ENCODE measurements around the gene MALL. TPM values are rescaled to one million over a fixed set of nuclear protein-coding genes. Genes with fewer than 3 reads are reported as not detected.
"Not testable (repeated sequence)": the region's sequence is repeated elsewhere in the genome, so short reads cannot be mapped to it uniquely, and the experiment has no call there.

Gene MALL
- total RNA-seq, 2 donors from 2014 or later, result 6.6 to 10.4 TPM

DNA sequence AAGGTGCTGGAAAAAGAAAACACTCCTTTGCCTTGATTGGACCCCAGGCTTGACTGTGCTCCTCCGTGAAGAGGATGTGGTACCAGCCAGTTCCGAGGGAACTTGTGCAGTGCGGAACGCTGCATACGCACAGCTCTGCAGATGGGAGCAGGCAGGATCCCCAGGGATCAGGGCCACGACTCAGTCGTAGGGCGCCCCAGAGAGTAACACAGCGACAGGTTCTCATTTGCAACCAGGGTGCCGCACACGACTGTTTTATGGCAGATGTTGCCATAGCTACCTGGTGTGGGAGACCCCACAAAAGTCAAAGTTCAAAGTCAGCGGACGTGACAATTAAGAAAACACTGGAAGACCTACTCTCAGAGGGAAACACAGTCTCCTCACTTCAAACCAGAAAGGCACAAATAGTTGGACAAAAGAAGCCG, 779 bp downstream of the MALL start:
- Histone ChIP-seq H3K9me3 (no peaks in the 10 kb centered on the region), H3K4me1 (peaks cover 13% of the 10 kb centered on the region), H3K4me3 (no peak overlapping the region), H3K36me3 (replicated peaks in 1 of 2; ENCODE audit: insufficient read depth in 1 of 2, low read depth in 2 of 2) (no peaks in the 10 kb centered on the region), H3K27ac (peak overlapping the region in 2 of 4 donors; percentile 15 to 41), H3K27me3 (no peaks in the 10 kb centered on the region)
- intact Hi-C loops (cut with DNase I), result no loop called here
- no peak for ATAC-seq
- DNase-seq, result no peak
- TF ChIP-seq POLR2A (IDR thresholded peaks at IDR 0.05), result no peak
- TF ChIP-seq, protein P1, sequence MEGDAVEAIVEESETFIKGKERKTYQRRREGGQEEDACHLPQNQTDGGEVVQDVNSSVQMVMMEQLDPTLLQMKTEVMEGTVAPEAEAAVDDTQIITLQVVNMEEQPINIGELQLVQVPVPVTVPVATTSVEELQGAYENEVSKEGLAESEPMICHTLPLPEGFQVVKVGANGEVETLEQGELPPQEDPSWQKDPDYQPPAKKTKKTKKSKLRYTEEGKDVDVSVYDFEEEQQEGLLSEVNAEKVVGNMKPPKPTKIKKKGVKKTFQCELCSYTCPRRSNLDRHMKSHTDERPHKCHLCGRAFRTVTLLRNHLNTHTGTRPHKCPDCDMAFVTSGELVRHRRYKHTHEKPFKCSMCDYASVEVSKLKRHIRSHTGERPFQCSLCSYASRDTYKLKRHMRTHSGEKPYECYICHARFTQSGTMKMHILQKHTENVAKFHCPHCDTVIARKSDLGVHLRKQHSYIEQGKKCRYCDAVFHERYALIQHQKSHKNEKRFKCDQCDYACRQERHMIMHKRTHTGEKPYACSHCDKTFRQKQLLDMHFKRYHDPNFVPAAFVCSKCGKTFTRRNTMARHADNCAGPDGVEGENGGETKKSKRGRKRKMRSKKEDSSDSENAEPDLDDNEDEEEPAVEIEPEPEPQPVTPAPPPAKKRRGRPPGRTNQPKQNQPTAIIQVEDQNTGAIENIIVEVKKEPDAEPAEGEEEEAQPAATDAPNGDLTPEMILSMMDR (IDR thresholded peaks at IDR 0.05), result no peak
- WGBS, 2 donors, result 60 to 74% methylated on average over 14 of the region's 14 CpGs

DNA sequence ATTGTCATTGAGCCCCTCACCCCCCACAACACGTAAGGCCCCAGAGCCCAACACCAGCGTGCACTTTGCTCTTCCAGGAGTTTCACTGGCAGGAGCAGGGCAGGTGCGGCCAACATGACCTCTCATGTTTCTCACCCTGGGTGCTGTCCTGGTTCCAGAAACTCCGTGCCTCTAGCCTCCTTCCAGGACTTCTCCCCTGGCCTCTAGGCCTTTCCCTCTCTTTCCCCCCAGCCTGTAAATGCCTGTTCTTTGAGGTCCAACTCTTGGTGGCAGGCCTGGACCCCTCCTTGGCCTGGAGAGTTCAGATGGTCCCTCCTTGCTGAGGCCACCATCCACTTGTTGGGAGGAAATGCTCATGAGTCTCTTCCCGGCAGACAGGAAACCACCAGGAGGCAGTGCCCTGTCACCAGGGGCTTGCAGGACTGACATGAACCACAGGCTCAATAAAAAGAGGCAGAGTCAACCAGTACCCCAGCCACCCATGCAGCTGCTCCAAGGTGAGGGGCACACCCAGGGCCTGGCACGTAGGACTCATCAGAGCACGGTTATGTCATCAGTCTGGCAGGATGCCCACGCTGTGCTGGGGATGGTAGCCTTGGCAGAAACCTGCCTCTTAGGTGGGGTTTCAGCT, 1.5 kb downstream of the MALL start:
- Histone ChIP-seq H3K4me3 (no peak overlapping the region), H3K27ac (peak overlapping the region in 3 of 4 donors; percentile 13 to 17 (median 16))
- WGBS, 2 donors, result 62 to 69% methylated on average over 7 of the region's 8 CpGs

DNA sequence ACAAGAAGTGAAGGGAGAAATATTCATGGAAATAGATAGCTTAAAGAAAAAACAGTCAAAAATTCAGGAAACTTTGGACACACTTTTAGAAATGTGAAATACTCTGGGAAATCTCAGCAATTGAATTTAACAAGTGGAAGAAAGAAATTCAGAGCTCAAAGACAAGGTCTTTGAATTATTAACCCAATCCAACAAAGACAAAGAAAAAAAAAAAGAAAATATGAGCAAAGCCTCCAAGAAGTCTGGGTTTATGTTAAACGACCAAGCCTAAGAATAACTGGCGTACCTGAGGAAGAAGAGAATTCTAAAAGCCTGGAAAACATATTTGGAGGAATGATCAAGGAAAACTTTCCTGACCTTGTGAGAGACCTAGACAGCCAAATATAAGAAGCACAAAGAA, 7.3 kb downstream of the MALL start:
- DNase-seq; H3K9me3 ChIP-seq; ATAC-seq; H3K36me3 ChIP-seq (replicated peaks in 1 of 2; ENCODE audit: insufficient read depth in 1 of 2, low read depth in 2 of 2); H3K27me3 ChIP-seq; H3K27ac ChIP-seq; H3K4me3 ChIP-seq; intact Hi-C loops (cut with DNase I): not testable (repeated sequence)
- WGBS, 2 donors, result 65 to 72% methylated on average over 2 of the region's 2 CpGs
- peaks cover 24% of the 10 kb centered on the region for H3K4me1 ChIP-seq

More for the DNA sequence above, 1.5 kb downstream of the MALL start:
- DNase-seq, result peak in 2 of 4 donors; percentile 36 to 38
- ATAC-seq, result no peak
- Histone ChIP-seq H3K27me3 (no peaks in the 10 kb centered on the region), H3K36me3 (replicated peaks in 1 of 2; ENCODE audit: insufficient read depth in 1 of 2, low read depth in 2 of 2) (no peaks in the 10 kb centered on the region), H3K4me1 (peaks cover 13% of the 10 kb centered on the region), H3K9me3 (no peaks in the 10 kb centered on the region)
- intact Hi-C loops (cut with DNase I), result no loop called here
- TF ChIP-seq, protein P1 (IDR thresholded peaks at IDR 0.05), result no peak
- TF ChIP-seq POLR2A (IDR thresholded peaks at IDR 0.05), result no peak

DNA sequence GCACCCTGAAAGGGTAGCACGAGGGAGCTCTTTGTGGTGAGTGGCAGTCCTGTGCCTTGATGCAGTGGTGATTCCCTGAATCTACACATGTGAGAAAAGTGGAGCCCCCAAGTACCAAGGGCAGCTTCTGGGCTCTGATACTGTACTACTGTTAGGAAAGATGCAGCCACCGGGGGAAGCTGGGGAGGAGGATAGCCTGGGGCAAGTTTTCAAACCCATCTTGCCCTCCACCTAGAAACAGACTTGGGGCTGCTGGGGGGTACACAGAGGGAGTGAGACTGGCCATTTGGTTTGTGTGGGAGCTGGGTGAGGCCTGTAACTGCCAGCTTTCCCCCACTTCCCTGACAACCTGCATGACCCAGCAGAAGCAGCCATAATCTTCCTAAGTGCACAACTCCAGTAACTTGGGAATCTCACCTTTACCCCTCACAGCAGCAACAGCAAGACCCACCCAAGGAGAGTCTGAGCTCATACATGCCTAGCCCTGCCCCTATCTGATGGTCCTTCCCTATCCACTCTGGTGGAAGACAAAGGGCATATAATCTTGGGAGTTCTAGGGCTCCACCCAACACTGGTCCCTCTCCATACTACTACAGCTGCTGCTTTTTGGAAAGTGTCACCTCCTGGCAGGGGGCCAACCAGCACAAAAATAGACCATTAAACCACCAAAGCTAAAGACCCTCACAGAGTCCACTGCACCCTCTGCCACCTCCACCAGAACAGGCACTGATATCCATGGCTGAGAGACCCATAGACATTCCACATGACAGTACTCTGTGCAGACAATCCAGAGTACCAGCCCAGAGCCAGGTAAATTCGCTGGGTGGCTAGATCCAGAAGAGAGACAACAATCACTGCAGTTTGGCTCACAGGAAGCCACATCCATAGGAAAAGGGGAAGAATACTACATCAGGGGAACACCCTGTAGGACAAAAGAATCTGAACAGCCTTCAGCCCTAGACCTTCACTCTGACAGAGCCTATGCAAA, 8.2 kb downstream of the MALL start:
- 90 to 91% methylated on average over 3 of the region's 3 CpGs for WGBS, 2 donors
- TF ChIP-seq, protein P1 (IDR thresholded peaks at IDR 0.05), result no peak
- TF ChIP-seq POLR2A (IDR thresholded peaks at IDR 0.05), result no peak
- Histone ChIP-seq H3K4me1 (peaks cover 25% of the 10 kb centered on the region), H3K9me3 (peaks cover 0 to 9% (median 0%) of the 10 kb centered on the region in 3 donors), H3K27ac (peak overlapping the region in 3 of 4 donors; percentile 68 to 82 (median 74)), H3K4me3 (no peak overlapping the region), H3K36me3 (replicated peaks in 1 of 2; ENCODE audit: insufficient read depth in 1 of 2, low read depth in 2 of 2) (no peaks in the 10 kb centered on the region), H3K27me3 (no peaks in the 10 kb centered on the region)
- no peak for DNase-seq
- ATAC-seq, result no peak
- intact Hi-C loops (cut with DNase I), result no loop called here

DNA sequence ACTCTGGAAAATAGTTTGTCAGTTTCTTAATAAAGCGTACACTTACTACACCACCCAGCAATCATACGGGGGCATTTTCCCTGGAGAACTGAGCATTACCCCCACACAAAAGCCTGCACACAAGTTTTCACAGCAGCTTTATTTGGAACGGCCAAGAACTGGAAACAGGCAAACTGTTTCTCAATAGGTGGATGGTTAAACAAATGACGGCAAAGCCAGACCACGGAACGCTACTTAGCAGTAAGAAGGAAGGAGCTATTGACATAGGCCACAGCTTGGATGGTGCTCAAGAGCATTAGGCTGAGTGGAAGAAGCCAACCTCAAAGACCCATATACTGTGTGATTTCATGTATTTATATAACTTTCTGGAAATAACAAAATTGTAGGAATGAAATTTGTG, 9.0 kb downstream of the MALL start:
- peak; percentile 25 for ATAC-seq
- DNase-seq, result no peak
- intact Hi-C loops (cut with DNase I), result no loop called here
- Histone ChIP-seq H3K4me3 (no peak overlapping the region), H3K27me3 (no peaks in the 10 kb centered on the region), H3K36me3 (replicated peaks in 1 of 2; ENCODE audit: insufficient read depth in 1 of 2, low read depth in 2 of 2) (no peaks in the 10 kb centered on the region), H3K9me3 (peaks cover 0 to 9% (median 0%) of the 10 kb centered on the region in 3 donors), H3K27ac (peak overlapping the region in 3 of 4 donors; percentile 68 to 82 (median 74)), H3K4me1 (peaks cover 32% of the 10 kb centered on the region)
- TF ChIP-seq, protein P1 (IDR thresholded peaks at IDR 0.05), result no peak
- TF ChIP-seq POLR2A (IDR thresholded peaks at IDR 0.05), result no peak
- WGBS, 2 donors, result 47 to 49% methylated on average over 6 of the region's 6 CpGs
